GM23338 (cell line): ENCODE results near the gene SMURF2. TPM values are rescaled to one million over a fixed set of nuclear protein-coding genes. Genes with fewer than 3 reads are reported as not detected.

Experiments
- ATAC-seq: fragments of 200-7000 bp; cut with Tn5 transposase; 3 replicates; pipeline ENCODE4 v1.9.1; 2020
- DNase-seq: peaks from one replicate; pipeline ENCODE4 v3.0.0-alpha.2; 2015; ENCODE audit warnings: low spot score
- H2AFZ ChIP-seq: fragments of 200-600 bp; sonication (generic); 2 replicates; pipeline ENCODE4 v1.8.0; 2016; ENCODE audit warnings: antibody characterized with exemption, mild to moderate bottlenecking, moderate library complexity
- H3F3A ChIP-seq: fragments of 200-600 bp; sonication (generic); replicated peaks from 2 replicates; pipeline ENCODE4 v1.8.0; 2017; ENCODE audit warnings: antibody characterized with exemption, mixed run types, low read depth
- H3K27ac ChIP-seq: fragments of 200-600 bp; sonication (generic); 2 replicates; pipeline ENCODE4 v1.6.1; 2016; ENCODE audit warnings: low read depth
- H3K27me3 ChIP-seq: fragments of 200-600 bp; sonication (generic); 2 replicates; pipeline ENCODE4 v1.8.0; 2016; ENCODE audit warnings: mild to moderate bottlenecking, mixed run types, moderate library complexity; ENCODE audit not compliant: insufficient read depth
- H3K36me3 ChIP-seq: fragments of 200-600 bp; sonication (generic); 2 replicates; pipeline ENCODE4 v1.8.0; 2016; ENCODE audit warnings: mild to moderate bottlenecking; ENCODE audit not compliant: insufficient read depth
- H3K4me1 ChIP-seq: fragments of 200-600 bp; sonication (generic); 2 replicates; pipeline ENCODE4 v1.8.0; 2016; ENCODE audit warnings: mild to moderate bottlenecking, moderate library complexity; ENCODE audit not compliant: insufficient read depth
- H3K4me2 ChIP-seq: fragments of 200-600 bp; sonication (generic); 2 replicates; pipeline ENCODE4 v1.7.1; 2017; ENCODE audit warnings: mixed run types
- H3K4me3 ChIP-seq: fragments of 200-600 bp; sonication (generic); 2 replicates; pipeline ENCODE4 v1.6.1; 2016; ENCODE audit warnings: mixed run types
- H3K79me2 ChIP-seq: fragments of 200-600 bp; sonication (generic); replicated peaks from 2 replicates; pipeline ENCODE4 v1.8.0; 2017; ENCODE audit warnings: mild to moderate bottlenecking; ENCODE audit not compliant: insufficient read depth
- H3K9me2 ChIP-seq: fragments of 200-600 bp; sonication (generic); 2 replicates; pipeline ENCODE4 v1.8.0; 2017; ENCODE audit not compliant: insufficient read depth
- H4K20me1 ChIP-seq: fragments of 200-600 bp; sonication (generic); replicated peaks from 2 replicates; pipeline ENCODE4 v1.8.0; 2017; ENCODE audit warnings: mild to moderate bottlenecking; ENCODE audit not compliant: insufficient read depth
- H3K27ac Mint-ChIP-seq: 2 replicates; pipeline ENCODE4 v1.8.0; 2020; ENCODE audit warnings: inconsistent platforms, mild to moderate bottlenecking, moderate library complexity, mixed read lengths
- H3K27me3 Mint-ChIP-seq: 3 replicates; pipeline ENCODE4 v1.8.0; 2022; ENCODE audit warnings: low read depth, mild to moderate bottlenecking, moderate library complexity, mixed read lengths, inconsistent platforms; ENCODE audit not compliant: insufficient read depth, poor library complexity
- H3K36me3 Mint-ChIP-seq: 3 replicates; pipeline ENCODE4 v1.8.0; 2021; ENCODE audit warnings: low read depth, mild to moderate bottlenecking, inconsistent platforms, moderate library complexity, mixed read lengths
- H3K4me1 Mint-ChIP-seq: 3 replicates; pipeline ENCODE4 v1.8.0; 2020; ENCODE audit warnings: mild to moderate bottlenecking, inconsistent platforms, mixed read lengths
- H3K4me3 Mint-ChIP-seq: 3 replicates; pipeline ENCODE4 v1.8.0; 2021; ENCODE audit warnings: moderate library complexity, mild to moderate bottlenecking, inconsistent platforms, mixed read lengths
- H3K9me3 Mint-ChIP-seq: 3 replicates; pipeline ENCODE4 v1.8.0; 2020; ENCODE audit warnings: moderate library complexity, mild to moderate bottlenecking, inconsistent platforms, mixed read lengths
- CREB1 ChIP-seq: fragments of 250-450 bp; sonication (Bioruptor Pico); IDR thresholded peaks from 2 replicates; pipeline ENCODE4 v1.5.0; 2020; ENCODE audit warnings: low read depth, mild to moderate bottlenecking, moderate library complexity
- EZH2phosphoT487 ChIP-seq: fragments of 200-600 bp; sonication (generic); IDR thresholded peaks from one replicate; pipeline ENCODE4 v1.8.1; 2018; ENCODE audit warnings: antibody characterized with exemption; ENCODE audit not compliant: unreplicated experiment
- ZNF331 ChIP-seq: fragments of 250-450 bp; sonication (Bioruptor Pico); IDR thresholded peaks from 2 replicates; pipeline ENCODE4 v1.5.0; 2020; ENCODE audit warnings: low read depth, mild to moderate bottlenecking, moderate library complexity
- ZNF462 ChIP-seq: fragments of 250-450 bp; sonication (Bioruptor Pico); IDR thresholded peaks from 2 replicates; pipeline ENCODE4 v1.5.0; 2020; ENCODE audit warnings: mild to moderate bottlenecking, moderate library complexity
- polyA plus RNA-seq: library from polyadenylated mRNA; unstranded; fragments of >200 nt; fragmentation: Nextera tagmentation; extraction: Ambion mirVana; gene quantifications from 2 replicates; pipeline ENCODE4 v1.2.1, GENCODE V29; 2016
- total RNA-seq: library from RNA; depleted of rRNA; stranded (reverse); fragments of >200 nt; shearing (Covaris generic); gene quantifications from 2 replicates; pipeline ENCODE4 v1.2.3, GENCODE V29; 2014
- TF ChIP-seq, protein P1 (sequence below): IDR thresholded peaks from 2 replicates; pipeline ENCODE4 v1.6.1; 2016; ENCODE audit warnings: antibody characterized with exemption

SMURF2 gene
- total and polyA plus RNA-seq, 2 experiments from 2014 or later = 12.1 to 29.6 TPM

GRCh38 chr17:64519601-64520000 lies 142.5 kb downstream of the SMURF2 start:
- Mint-ChIP-seq H3K9me3 (no peaks in the 10 kb centered on the region), H3K4me1 (no peaks in the 10 kb centered on the region), H3K4me3 (no peak overlapping the region), H3K27ac (no peak overlapping the region), H3K36me3 (peaks cover 84% of the 10 kb centered on the region), H3K27me3 (peaks cover 2% of the 10 kb centered on the region)
- Histone ChIP-seq H3K4me1 (no peaks in the 10 kb centered on the region), H3K4me2 (no peak overlapping the region), H3K27me3 (no peaks in the 10 kb centered on the region), H4K20me1 (peaks cover 35% of the 10 kb centered on the region), H3F3A (no peaks in the 10 kb centered on the region), H3K9me2 (no peaks in the 10 kb centered on the region), H3K79me2 (peaks cover 45% of the 10 kb centered on the region), H3K27ac (no peak overlapping the region), H2AFZ (no peak overlapping the region), H3K4me3 (no peak overlapping the region), H3K36me3 (peaks cover 65% of the 10 kb centered on the region)
- TF ChIP-seq, protein P1, sequence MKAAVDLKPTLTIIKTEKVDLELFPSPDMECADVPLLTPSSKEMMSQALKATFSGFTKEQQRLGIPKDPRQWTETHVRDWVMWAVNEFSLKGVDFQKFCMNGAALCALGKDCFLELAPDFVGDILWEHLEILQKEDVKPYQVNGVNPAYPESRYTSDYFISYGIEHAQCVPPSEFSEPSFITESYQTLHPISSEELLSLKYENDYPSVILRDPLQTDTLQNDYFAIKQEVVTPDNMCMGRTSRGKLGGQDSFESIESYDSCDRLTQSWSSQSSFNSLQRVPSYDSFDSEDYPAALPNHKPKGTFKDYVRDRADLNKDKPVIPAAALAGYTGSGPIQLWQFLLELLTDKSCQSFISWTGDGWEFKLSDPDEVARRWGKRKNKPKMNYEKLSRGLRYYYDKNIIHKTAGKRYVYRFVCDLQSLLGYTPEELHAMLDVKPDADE = no peak
- TF ChIP-seq ZNF331 (CRISPR knock-in tag) = no peak
- no peak for TF ChIP-seq CREB1 (CRISPR knock-in tag)
- TF ChIP-seq EZH2phosphoT487 = no peak
- DNase-seq (no peak), ATAC-seq (no peak)

DNA sequence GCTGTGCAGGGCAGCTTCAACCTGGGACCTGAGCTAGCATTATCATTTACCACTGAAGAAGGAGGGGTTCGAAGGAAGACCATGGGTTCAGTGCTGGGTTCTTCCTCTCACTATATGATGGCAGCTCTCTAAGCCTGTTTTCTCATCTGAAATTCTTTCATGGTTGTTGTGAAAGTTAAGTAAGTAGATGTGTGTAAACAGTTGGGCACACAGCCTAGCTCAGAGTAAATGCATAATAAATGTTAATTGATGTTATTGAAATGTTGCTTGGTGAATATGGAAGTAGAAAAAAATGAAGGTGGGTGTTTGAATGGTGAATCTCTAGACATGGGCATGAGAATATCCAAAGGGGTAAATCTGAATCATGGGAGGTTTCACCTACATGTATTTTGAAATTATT lies 146.3 kb downstream of the SMURF2 start:
- no peak for ATAC-seq
- peaks cover 68% of the 10 kb centered on the region for H3K36me3 ChIP-seq

More for the DNA sequence above, 146.3 kb downstream of the SMURF2 start:
- Mint-ChIP-seq H3K36me3 (peaks cover 86% of the 10 kb centered on the region), H3K27me3 (peaks cover 3% of the 10 kb centered on the region), H3K27ac (no peak overlapping the region), H3K9me3 (no peaks in the 10 kb centered on the region), H3K4me1 (peaks cover 11% of the 10 kb centered on the region), H3K4me3 (no peak overlapping the region)
- H3K79me2 ChIP-seq = peaks cover 79% of the 10 kb centered on the region
- no peak overlapping the region for H3K27ac ChIP-seq
- H3K9me2 ChIP-seq = no peaks in the 10 kb centered on the region
- H2AFZ ChIP-seq = no peak overlapping the region
- no peak overlapping the region for H3K4me2 ChIP-seq
- no peaks in the 10 kb centered on the region for H3K27me3 ChIP-seq
- H3F3A ChIP-seq = no peaks in the 10 kb centered on the region
- H4K20me1 ChIP-seq = peaks cover 34% of the 10 kb centered on the region
- H3K4me3 ChIP-seq = no peak overlapping the region
- no peaks in the 10 kb centered on the region for H3K4me1 ChIP-seq
- no peak for DNase-seq
- no peak for TF ChIP-seq ZNF462 (CRISPR knock-in tag)
